GM06990 (cell line): ENCODE results near the gene KCNA5.

Experiments used
- DNase-seq: peaks from one replicate; pipeline ENCODE4 v3.0.0-alpha.2; 2011; ENCODE audit not compliant: insufficient read length; ENCODE audit errors: extremely low read depth
- H3K27me3 ChIP-seq: replicated peaks from 2 replicates; pipeline ENCODE4 v1.6.0; 2011; ENCODE audit warnings: low read length; ENCODE audit not compliant: control insufficient read depth, insufficient read depth
- H3K36me3 ChIP-seq: 2 replicates; pipeline ENCODE4 v1.5.1; 2011; ENCODE audit warnings: low read length; ENCODE audit not compliant: control insufficient read depth, insufficient read depth
- H3K4me3 ChIP-seq: replicated peaks from 2 replicates; pipeline ENCODE4 v1.5.1; 2011; ENCODE audit warnings: low read depth, mild to moderate bottlenecking, control low read depth, low read length
- TF ChIP-seq, protein P1 (sequence below): IDR thresholded peaks from 2 replicates; pipeline ENCODE4 v1.5.1; 2011; ENCODE audit warnings: low read length, control low read depth, mild to moderate bottlenecking, inconsistent platforms; ENCODE audit not compliant: insufficient read depth, poor library complexity, severe bottlenecking

KCNA5 gene

DNA sequence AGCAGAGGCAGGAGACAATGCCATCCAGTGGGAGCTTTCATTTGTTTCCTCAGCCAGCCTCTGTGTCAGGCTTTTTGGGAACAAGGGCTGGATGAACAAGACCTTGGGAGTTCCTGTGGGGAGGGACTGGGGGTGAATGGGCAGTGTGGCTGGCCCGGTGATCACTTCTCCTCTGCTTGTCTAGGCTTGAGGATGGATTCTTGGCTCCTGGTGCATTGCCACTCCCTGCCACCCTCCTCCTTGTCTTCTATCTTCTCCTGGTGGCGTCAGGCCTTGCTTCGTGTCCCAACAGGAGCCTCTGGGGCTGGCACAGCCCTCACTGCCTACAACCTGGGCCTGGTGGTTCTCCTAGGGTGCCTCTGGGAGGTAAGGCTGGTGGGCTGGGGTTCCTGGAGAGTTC lies 25.0 kb upstream of the KCNA5 start:
- no peak for DNase-seq
- no peaks in the 10 kb centered on the region for H3K36me3 ChIP-seq
- H3K4me3 ChIP-seq, result no peak overlapping the region
- TF ChIP-seq, protein P1, sequence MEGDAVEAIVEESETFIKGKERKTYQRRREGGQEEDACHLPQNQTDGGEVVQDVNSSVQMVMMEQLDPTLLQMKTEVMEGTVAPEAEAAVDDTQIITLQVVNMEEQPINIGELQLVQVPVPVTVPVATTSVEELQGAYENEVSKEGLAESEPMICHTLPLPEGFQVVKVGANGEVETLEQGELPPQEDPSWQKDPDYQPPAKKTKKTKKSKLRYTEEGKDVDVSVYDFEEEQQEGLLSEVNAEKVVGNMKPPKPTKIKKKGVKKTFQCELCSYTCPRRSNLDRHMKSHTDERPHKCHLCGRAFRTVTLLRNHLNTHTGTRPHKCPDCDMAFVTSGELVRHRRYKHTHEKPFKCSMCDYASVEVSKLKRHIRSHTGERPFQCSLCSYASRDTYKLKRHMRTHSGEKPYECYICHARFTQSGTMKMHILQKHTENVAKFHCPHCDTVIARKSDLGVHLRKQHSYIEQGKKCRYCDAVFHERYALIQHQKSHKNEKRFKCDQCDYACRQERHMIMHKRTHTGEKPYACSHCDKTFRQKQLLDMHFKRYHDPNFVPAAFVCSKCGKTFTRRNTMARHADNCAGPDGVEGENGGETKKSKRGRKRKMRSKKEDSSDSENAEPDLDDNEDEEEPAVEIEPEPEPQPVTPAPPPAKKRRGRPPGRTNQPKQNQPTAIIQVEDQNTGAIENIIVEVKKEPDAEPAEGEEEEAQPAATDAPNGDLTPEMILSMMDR, result no peak
- no peaks in the 10 kb centered on the region for H3K27me3 ChIP-seq

DNA sequence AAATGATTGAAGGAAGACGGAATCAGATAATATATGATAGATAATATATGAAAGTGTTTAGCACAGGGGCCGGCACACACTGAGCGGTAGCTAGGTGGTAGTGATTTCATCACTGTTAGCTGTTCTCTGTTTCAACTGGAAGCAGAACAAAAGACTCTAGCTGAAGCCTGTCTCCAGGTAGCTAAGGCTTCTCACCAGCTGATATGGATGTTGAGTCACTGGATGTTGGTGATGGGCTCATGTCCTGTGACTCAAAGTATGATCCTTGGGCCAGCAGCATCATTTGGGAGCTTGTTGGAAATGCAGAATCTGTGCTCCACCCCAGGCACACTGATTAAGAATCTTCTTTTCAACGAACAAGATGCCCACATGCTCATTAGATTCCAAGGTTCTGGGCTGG lies 21.7 kb upstream of the KCNA5 start:
- Histone ChIP-seq H3K36me3 (no peaks in the 10 kb centered on the region), H3K4me3 (no peak overlapping the region), H3K27me3 (no peaks in the 10 kb centered on the region; the same call in 1 of the 2 replicates)
- TF ChIP-seq, protein P1, result no peak
- no peak for DNase-seq

DNA sequence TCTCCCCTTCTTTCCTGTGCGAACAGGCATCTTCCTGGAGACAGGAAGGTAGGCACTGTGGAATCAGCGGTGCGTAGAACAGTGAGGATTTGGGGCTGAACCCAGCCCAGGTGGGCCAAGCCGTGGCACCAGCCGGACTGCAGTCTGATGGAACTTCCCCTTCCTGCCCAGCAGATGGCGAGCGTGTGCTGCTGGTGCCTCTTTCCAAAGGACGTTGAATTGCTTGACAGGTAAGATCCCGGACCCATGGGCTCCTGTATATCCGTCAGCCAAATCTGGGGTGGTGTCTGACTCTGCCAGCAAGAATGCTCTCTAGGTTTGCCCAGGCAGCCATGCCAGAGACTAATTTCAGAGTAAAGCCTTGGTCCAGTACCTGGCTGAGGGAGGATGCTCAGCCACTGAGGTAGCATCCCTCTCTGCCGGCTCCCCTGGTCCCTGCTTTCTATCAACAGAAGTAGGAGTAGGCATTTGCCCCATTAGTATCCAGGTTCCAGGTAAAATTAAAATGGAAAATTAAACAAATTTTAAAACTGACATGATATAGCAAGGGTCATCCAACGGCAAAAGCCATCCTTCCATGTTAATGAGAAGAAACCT lies 21.1 kb upstream of the KCNA5 start:
- no peak for DNase-seq
- no peaks in the 10 kb centered on the region; the same call in 1 of the 2 replicates for H3K27me3 ChIP-seq
- no peaks in the 10 kb centered on the region for H3K36me3 ChIP-seq
- TF ChIP-seq, protein P1, result peak; percentile 93
- no peak overlapping the region for H3K4me3 ChIP-seq

DNA sequence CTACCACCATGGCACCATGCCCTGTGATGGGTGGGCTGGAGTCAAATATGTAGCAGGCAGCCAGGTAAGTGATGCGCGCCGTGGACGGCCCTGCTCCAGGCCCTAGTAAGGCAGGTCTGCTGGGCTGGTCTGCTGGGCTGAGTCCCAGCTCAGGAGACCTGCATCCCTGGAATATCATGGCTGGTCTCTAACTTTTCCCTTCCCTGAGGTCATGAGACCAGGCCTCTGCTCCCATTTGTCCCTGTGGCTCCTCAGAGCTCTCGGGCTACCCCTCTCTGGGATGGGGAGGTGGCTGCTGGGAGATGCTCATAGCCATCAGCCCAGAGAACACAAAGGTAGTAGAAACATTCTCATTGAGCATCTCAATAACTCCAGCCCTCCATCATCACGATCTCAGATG lies 19.8 kb upstream of the KCNA5 start:
- no peak overlapping the region for H3K4me3 ChIP-seq
- no peaks in the 10 kb centered on the region; the same call in 1 of the 2 replicates for H3K27me3 ChIP-seq
- H3K36me3 ChIP-seq, result no peaks in the 10 kb centered on the region
- TF ChIP-seq, protein P1, result no peak
- no peak for DNase-seq

DNA sequence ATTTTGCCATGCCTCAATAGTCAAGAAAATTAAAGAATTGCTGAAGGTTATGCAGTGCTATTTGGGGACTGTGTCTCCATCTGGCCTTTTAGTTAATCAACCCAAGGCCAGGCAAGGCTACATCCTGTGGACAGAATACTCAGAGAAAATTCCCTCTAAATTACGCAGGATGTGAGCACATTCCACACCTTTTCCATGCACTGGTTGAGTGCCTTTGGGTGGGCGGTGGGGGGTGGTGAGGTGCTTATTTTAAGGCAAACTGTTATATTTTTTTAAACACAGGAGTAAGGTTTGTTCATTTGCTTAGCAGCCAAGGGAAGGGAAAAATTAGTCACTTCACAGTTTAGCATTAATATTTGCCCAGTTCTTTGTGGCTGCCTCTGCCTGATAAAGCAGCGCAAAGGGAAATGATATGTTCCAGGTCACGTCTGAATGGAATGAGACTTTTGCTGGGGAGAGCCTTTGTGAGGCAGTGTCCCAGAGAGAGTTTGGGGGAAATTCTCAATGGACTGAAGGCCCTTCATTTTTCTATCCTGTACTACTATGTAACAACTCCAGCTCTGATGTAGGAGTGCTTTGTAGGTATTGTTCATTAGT lies 17.2 kb upstream of the KCNA5 start:
- no peak overlapping the region for H3K4me3 ChIP-seq
- no peak for DNase-seq
- TF ChIP-seq, protein P1, result no peak
- no peaks in the 10 kb centered on the region; the same call in 1 of the 2 replicates for H3K27me3 ChIP-seq
- no peaks in the 10 kb centered on the region for H3K36me3 ChIP-seq
